Subcutaneous adipose tissue (tissue), 4 donors: Measurements from ENCODE around the gene DGKG. TPM values are rescaled to one million over a fixed set of nuclear protein-coding genes. Genes with fewer than 3 reads are reported as not detected.

Experiments
- CTCF ChIP-seq: fragments of 450-650 bp; IDR thresholded peaks from one replicate; pipeline ENCODE4 v1.5.1; 2016; ENCODE audit warnings: low read depth, mild to moderate bottlenecking, control low read depth, antibody characterized with exemption, moderate library complexity
- total RNA-seq, 4 donors: library from RNA; depleted of rRNA; stranded (reverse); fragments of >200 nt; gene quantifications; one replicate each; pipeline ENCODE4 v1.1.0, GENCODE V29; 2016

DGKG gene
- total RNA-seq, 4 donors from 2014 or later, result 0.49 to 3.1 (median 1.8) TPM

- no peak for TF ChIP-seq CTCF
Observed at GRCh38 chr3:186208296-186208989, 153.6 kb downstream of the DGKG start.

- TF ChIP-seq CTCF, result no peak
Observed at GRCh38 chr3:186207515-186207914, 154.5 kb downstream of the DGKG start.

GRCh38 chr3:186200726-186201125 is 161.3 kb downstream of the DGKG start:
- TF ChIP-seq CTCF, result no peak

GRCh38 chr3:186198442-186198841 is 163.6 kb downstream of the DGKG start:
- no peak for TF ChIP-seq CTCF

- TF ChIP-seq CTCF, result no peak
Observed at GRCh38 chr3:186194451-186194811, 167.6 kb downstream of the DGKG start.

- TF ChIP-seq CTCF, result no peak
Observed at GRCh38 chr3:186193534-186194450, 168.2 kb downstream of the DGKG start.

GRCh38 chr3:186192823-186193222 is 169.2 kb downstream of the DGKG start:
- TF ChIP-seq CTCF, result no peak
